GM23338 (cell line): Measurements from ENCODE around the gene TNFSF10. TPM values are rescaled to one million over a fixed set of nuclear protein-coding genes. Genes with fewer than 3 reads are reported as not detected.

Experiments
- ATAC-seq: fragments of 200-7000 bp; cut with Tn5 transposase; 3 replicates; pipeline ENCODE4 v1.9.1; 2020
- DNase-seq: peaks from one replicate; pipeline ENCODE4 v3.0.0-alpha.2; 2015; ENCODE audit warnings: low spot score
- H2AFZ ChIP-seq: fragments of 200-600 bp; sonication (generic); 2 replicates; pipeline ENCODE4 v1.8.0; 2016; ENCODE audit warnings: antibody characterized with exemption, mild to moderate bottlenecking, moderate library complexity
- H3F3A ChIP-seq: fragments of 200-600 bp; sonication (generic); replicated peaks from 2 replicates; pipeline ENCODE4 v1.8.0; 2017; ENCODE audit warnings: antibody characterized with exemption, mixed run types, low read depth
- H3K27ac ChIP-seq: fragments of 200-600 bp; sonication (generic); 2 replicates; pipeline ENCODE4 v1.6.1; 2016; ENCODE audit warnings: low read depth
- H3K27me3 ChIP-seq: fragments of 200-600 bp; sonication (generic); 2 replicates; pipeline ENCODE4 v1.8.0; 2016; ENCODE audit warnings: mild to moderate bottlenecking, mixed run types, moderate library complexity; ENCODE audit not compliant: insufficient read depth
- H3K36me3 ChIP-seq: fragments of 200-600 bp; sonication (generic); 2 replicates; pipeline ENCODE4 v1.8.0; 2016; ENCODE audit warnings: mild to moderate bottlenecking; ENCODE audit not compliant: insufficient read depth
- H3K4me1 ChIP-seq: fragments of 200-600 bp; sonication (generic); 2 replicates; pipeline ENCODE4 v1.8.0; 2016; ENCODE audit warnings: mild to moderate bottlenecking, moderate library complexity; ENCODE audit not compliant: insufficient read depth
- H3K4me2 ChIP-seq: fragments of 200-600 bp; sonication (generic); 2 replicates; pipeline ENCODE4 v1.7.1; 2017; ENCODE audit warnings: mixed run types
- H3K4me3 ChIP-seq: fragments of 200-600 bp; sonication (generic); 2 replicates; pipeline ENCODE4 v1.6.1; 2016; ENCODE audit warnings: mixed run types
- H3K79me2 ChIP-seq: fragments of 200-600 bp; sonication (generic); replicated peaks from 2 replicates; pipeline ENCODE4 v1.8.0; 2017; ENCODE audit warnings: mild to moderate bottlenecking; ENCODE audit not compliant: insufficient read depth
- H3K9me2 ChIP-seq: fragments of 200-600 bp; sonication (generic); 2 replicates; pipeline ENCODE4 v1.8.0; 2017; ENCODE audit not compliant: insufficient read depth
- H4K20me1 ChIP-seq: fragments of 200-600 bp; sonication (generic); replicated peaks from 2 replicates; pipeline ENCODE4 v1.8.0; 2017; ENCODE audit warnings: mild to moderate bottlenecking; ENCODE audit not compliant: insufficient read depth
- H3K27ac Mint-ChIP-seq: 2 replicates; pipeline ENCODE4 v1.8.0; 2020; ENCODE audit warnings: inconsistent platforms, mild to moderate bottlenecking, moderate library complexity, mixed read lengths
- H3K27me3 Mint-ChIP-seq: 3 replicates; pipeline ENCODE4 v1.8.0; 2022; ENCODE audit warnings: low read depth, mild to moderate bottlenecking, moderate library complexity, mixed read lengths, inconsistent platforms; ENCODE audit not compliant: insufficient read depth, poor library complexity
- H3K36me3 Mint-ChIP-seq: 3 replicates; pipeline ENCODE4 v1.8.0; 2021; ENCODE audit warnings: low read depth, mild to moderate bottlenecking, inconsistent platforms, moderate library complexity, mixed read lengths
- H3K4me1 Mint-ChIP-seq: 3 replicates; pipeline ENCODE4 v1.8.0; 2020; ENCODE audit warnings: mild to moderate bottlenecking, inconsistent platforms, mixed read lengths
- H3K4me3 Mint-ChIP-seq: 3 replicates; pipeline ENCODE4 v1.8.0; 2021; ENCODE audit warnings: moderate library complexity, mild to moderate bottlenecking, inconsistent platforms, mixed read lengths
- H3K9me3 Mint-ChIP-seq: 3 replicates; pipeline ENCODE4 v1.8.0; 2020; ENCODE audit warnings: moderate library complexity, mild to moderate bottlenecking, inconsistent platforms, mixed read lengths
- EZH2 ChIP-seq: fragments of 200-600 bp; sonication (generic); IDR thresholded peaks from one replicate; pipeline ENCODE4 v1.8.0; 2017; ENCODE audit warnings: antibody characterized with exemption, mild to moderate bottlenecking, low read depth; ENCODE audit not compliant: unreplicated experiment
- JUNB ChIP-seq: IDR thresholded peaks from one replicate; pipeline ENCODE4 v1.6.1; 2016; ENCODE audit warnings: antibody characterized with exemption; ENCODE audit not compliant: unreplicated experiment
- POLR2AphosphoS5 ChIP-seq: IDR thresholded peaks from 2 replicates; pipeline ENCODE4 v1.6.1; 2016; ENCODE audit warnings: antibody characterized with exemption, low read depth
- ZNF331 ChIP-seq: fragments of 250-450 bp; sonication (Bioruptor Pico); IDR thresholded peaks from 2 replicates; pipeline ENCODE4 v1.5.0; 2020; ENCODE audit warnings: low read depth, mild to moderate bottlenecking, moderate library complexity
- polyA plus RNA-seq: library from polyadenylated mRNA; unstranded; fragments of >200 nt; fragmentation: Nextera tagmentation; extraction: Ambion mirVana; gene quantifications from 2 replicates; pipeline ENCODE4 v1.2.1, GENCODE V29; 2016
- total RNA-seq: library from RNA; depleted of rRNA; stranded (reverse); fragments of >200 nt; shearing (Covaris generic); gene quantifications from 2 replicates; pipeline ENCODE4 v1.2.3, GENCODE V29; 2014
- TF ChIP-seq, protein P1 (sequence below): IDR thresholded peaks from 2 replicates; pipeline ENCODE4 v1.6.1; 2016; ENCODE audit warnings: antibody characterized with exemption
- TF ChIP-seq, protein P2 (sequence below): fragments of 250-450 bp; sonication (Bioruptor Pico); IDR thresholded peaks from 2 replicates; pipeline ENCODE4 v1.5.0; 2020; ENCODE audit warnings: mild to moderate bottlenecking, moderate library complexity
- TF ChIP-seq, protein P3 (sequence below): IDR thresholded peaks from one replicate; pipeline ENCODE4 v1.6.1; 2018; ENCODE audit warnings: antibody characterized with exemption; ENCODE audit not compliant: unreplicated experiment

Gene TNFSF10
- total and polyA plus RNA-seq, 2 experiments from 2014 or later: 0.27 TPM; not detected in 1

DNA sequence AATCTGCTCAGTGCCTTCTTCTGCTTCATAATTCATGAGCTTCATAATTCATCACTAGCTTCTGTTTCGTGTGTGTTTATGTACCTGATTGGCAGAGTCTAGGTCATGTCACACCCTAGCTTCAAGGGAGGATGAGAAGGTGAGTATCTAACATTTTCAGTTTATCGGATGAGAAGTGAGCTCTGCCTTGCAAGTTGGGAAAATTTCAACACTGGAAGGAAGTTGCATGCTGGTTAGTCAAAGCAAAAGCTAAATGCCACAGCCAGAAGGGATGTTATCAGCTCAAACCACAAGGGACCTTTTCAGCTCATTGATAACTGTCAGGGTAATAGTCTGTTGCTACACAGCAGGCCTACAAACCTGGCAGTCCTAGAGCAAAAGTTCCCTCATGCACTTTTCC is 7.3 kb upstream of the TNFSF10 start:
- Histone ChIP-seq H3K9me2 (no peaks in the 10 kb centered on the region), H2AFZ (no peak overlapping the region), H3K79me2 (no peaks in the 10 kb centered on the region), H3K27ac (no peak overlapping the region), H3K4me1 (no peaks in the 10 kb centered on the region), H3F3A (no peaks in the 10 kb centered on the region), H3K27me3 (no peaks in the 10 kb centered on the region), H3K36me3 (no peaks in the 10 kb centered on the region), H3K4me2 (no peak overlapping the region), H3K4me3 (no peak overlapping the region), H4K20me1 (no peaks in the 10 kb centered on the region)
- Mint-ChIP-seq H3K36me3 (no peaks in the 10 kb centered on the region), H3K9me3 (no peaks in the 10 kb centered on the region), H3K4me3 (no peak overlapping the region), H3K27me3 (peaks cover 2% of the 10 kb centered on the region), H3K4me1 (no peaks in the 10 kb centered on the region), H3K27ac (no peak overlapping the region)
- ATAC-seq (no peak), DNase-seq (no peak)
- TF ChIP-seq, protein P1, sequence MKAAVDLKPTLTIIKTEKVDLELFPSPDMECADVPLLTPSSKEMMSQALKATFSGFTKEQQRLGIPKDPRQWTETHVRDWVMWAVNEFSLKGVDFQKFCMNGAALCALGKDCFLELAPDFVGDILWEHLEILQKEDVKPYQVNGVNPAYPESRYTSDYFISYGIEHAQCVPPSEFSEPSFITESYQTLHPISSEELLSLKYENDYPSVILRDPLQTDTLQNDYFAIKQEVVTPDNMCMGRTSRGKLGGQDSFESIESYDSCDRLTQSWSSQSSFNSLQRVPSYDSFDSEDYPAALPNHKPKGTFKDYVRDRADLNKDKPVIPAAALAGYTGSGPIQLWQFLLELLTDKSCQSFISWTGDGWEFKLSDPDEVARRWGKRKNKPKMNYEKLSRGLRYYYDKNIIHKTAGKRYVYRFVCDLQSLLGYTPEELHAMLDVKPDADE: no peak
- no peak for TF ChIP-seq EZH2
- no peak for TF ChIP-seq ZNF331 (CRISPR knock-in tag)
- TF ChIP-seq POLR2AphosphoS5: no peak
- TF ChIP-seq, protein P2, sequence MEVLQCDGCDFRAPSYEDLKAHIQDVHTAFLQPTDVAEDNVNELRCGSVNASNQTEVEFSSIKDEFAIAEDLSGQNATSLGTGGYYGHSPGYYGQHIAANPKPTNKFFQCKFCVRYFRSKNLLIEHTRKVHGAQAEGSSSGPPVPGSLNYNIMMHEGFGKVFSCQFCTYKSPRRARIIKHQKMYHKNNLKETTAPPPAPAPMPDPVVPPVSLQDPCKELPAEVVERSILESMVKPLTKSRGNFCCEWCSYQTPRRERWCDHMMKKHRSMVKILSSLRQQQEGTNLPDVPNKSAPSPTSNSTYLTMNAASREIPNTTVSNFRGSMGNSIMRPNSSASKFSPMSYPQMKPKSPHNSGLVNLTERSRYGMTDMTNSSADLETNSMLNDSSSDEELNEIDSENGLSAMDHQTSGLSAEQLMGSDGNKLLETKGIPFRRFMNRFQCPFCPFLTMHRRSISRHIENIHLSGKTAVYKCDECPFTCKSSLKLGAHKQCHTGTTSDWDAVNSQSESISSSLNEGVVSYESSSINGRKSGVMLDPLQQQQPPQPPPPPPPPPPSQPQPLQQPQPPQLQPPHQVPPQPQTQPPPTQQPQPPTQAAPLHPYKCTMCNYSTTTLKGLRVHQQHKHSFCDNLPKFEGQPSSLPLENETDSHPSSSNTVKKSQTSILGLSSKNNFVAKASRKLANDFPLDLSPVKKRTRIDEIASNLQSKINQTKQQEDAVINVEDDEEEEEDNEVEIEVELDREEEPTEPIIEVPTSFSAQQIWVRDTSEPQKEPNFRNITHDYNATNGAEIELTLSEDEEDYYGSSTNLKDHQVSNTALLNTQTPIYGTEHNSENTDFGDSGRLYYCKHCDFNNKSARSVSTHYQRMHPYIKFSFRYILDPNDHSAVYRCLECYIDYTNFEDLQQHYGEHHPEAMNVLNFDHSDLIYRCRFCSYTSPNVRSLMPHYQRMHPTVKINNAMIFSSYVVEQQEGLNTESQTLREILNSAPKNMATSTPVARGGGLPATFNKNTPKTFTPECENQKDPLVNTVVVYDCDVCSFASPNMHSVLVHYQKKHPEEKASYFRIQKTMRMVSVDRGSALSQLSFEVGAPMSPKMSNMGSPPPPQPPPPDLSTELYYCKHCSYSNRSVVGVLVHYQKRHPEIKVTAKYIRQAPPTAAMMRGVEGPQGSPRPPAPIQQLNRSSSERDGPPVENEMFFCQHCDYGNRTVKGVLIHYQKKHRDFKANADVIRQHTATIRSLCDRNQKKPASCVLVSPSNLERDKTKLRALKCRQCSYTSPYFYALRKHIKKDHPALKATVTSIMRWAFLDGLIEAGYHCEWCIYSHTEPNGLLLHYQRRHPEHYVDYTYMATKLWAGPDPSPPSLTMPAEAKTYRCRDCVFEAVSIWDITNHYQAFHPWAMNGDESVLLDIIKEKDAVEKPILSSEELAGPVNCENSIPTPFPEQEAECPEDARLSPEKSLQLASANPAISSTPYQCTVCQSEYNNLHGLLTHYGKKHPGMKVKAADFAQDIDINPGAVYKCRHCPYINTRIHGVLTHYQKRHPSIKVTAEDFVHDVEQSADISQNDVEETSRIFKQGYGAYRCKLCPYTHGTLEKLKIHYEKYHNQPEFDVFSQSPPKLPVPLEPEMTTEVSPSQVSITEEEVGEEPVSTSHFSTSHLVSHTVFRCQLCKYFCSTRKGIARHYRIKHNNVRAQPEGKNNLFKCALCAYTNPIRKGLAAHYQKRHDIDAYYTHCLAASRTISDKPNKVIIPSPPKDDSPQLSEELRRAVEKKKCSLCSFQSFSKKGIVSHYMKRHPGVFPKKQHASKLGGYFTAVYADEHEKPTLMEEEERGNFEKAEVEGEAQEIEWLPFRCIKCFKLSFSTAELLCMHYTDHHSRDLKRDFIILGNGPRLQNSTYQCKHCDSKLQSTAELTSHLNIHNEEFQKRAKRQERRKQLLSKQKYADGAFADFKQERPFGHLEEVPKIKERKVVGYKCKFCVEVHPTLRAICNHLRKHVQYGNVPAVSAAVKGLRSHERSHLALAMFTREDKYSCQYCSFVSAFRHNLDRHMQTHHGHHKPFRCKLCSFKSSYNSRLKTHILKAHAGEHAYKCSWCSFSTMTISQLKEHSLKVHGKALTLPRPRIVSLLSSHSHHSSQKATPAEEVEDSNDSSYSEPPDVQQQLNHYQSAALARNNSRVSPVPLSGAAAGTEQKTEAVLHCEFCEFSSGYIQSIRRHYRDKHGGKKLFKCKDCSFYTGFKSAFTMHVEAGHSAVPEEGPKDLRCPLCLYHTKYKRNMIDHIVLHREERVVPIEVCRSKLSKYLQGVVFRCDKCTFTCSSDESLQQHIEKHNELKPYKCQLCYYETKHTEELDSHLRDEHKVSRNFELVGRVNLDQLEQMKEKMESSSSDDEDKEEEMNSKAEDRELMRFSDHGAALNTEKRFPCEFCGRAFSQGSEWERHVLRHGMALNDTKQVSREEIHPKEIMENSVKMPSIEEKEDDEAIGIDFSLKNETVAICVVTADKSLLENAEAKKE: no peak
- TF ChIP-seq JUNB: no peak
- TF ChIP-seq, protein P3, sequence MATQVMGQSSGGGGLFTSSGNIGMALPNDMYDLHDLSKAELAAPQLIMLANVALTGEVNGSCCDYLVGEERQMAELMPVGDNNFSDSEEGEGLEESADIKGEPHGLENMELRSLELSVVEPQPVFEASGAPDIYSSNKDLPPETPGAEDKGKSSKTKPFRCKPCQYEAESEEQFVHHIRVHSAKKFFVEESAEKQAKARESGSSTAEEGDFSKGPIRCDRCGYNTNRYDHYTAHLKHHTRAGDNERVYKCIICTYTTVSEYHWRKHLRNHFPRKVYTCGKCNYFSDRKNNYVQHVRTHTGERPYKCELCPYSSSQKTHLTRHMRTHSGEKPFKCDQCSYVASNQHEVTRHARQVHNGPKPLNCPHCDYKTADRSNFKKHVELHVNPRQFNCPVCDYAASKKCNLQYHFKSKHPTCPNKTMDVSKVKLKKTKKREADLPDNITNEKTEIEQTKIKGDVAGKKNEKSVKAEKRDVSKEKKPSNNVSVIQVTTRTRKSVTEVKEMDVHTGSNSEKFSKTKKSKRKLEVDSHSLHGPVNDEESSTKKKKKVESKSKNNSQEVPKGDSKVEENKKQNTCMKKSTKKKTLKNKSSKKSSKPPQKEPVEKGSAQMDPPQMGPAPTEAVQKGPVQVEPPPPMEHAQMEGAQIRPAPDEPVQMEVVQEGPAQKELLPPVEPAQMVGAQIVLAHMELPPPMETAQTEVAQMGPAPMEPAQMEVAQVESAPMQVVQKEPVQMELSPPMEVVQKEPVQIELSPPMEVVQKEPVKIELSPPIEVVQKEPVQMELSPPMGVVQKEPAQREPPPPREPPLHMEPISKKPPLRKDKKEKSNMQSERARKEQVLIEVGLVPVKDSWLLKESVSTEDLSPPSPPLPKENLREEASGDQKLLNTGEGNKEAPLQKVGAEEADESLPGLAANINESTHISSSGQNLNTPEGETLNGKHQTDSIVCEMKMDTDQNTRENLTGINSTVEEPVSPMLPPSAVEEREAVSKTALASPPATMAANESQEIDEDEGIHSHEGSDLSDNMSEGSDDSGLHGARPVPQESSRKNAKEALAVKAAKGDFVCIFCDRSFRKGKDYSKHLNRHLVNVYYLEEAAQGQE: no peak
